GM19240 (cell line): ENCODE measurements around the gene PTTG2.
"Not testable (repeated sequence)": the region's sequence is repeated elsewhere in the genome, so short reads cannot be mapped to it uniquely, and the experiment has no call there.

Experiments used
- DNase-seq: peaks from one replicate; pipeline ENCODE4 v3.0.0; 2011; ENCODE audit warnings: low spot score; ENCODE audit not compliant: insufficient read length

The PTTG2 gene

GRCh38 chr4:37960098-37960497 lies at the start of gene PTTG2:
Gene PTTG2 (plus strand): TSS chr4:37960398. CDS start chr4:37960435, 37 bp downstream.
- no peak for DNase-seq

GRCh38 chr4:37914539-37914938 lies 45.7 kb upstream of the PTTG2 start:
- no peak for DNase-seq

GRCh38 chr4:37917388-37917787 lies 42.8 kb upstream of the PTTG2 start:
- DNase-seq: no peak

DNA sequence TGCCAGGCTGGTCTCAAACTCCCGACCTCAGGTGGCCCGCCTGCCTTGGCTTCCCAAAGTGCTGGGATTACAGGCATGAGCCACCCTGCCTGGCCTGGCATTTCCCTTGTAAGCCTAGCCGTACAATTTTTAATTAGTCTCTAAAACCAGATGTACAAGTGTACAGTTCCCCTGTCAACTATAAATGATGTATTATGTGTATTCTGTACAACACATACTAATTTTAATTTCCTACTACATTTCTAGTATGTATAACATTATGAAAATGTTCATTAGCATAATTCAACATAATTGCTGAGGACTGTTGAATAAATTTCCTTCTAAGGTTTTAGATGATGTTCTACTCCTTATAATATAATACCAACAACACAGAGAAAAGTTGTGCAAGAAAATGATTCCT lies 41.5 kb upstream of the PTTG2 start:
- no peak for DNase-seq

DNA sequence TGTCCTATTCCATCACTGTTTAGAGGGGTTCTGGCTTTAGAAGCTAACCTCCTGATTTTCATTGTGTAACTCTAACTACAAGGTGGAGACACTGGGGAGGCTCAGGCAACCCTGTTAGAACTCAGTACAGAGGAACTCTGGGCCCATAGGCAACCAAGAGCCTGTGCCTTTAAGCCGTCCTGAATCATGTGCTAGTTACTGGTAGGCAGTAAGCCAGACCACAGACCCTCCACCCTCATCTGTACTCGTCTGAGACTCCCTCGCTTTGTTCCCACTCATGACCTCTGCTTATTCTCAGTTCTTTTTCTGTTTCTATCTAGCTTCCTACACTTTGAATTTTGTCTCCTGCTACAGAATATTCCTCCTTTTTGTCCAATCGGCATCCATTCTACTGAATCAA lies 37.9 kb upstream of the PTTG2 start:
- no peak for DNase-seq

DNA sequence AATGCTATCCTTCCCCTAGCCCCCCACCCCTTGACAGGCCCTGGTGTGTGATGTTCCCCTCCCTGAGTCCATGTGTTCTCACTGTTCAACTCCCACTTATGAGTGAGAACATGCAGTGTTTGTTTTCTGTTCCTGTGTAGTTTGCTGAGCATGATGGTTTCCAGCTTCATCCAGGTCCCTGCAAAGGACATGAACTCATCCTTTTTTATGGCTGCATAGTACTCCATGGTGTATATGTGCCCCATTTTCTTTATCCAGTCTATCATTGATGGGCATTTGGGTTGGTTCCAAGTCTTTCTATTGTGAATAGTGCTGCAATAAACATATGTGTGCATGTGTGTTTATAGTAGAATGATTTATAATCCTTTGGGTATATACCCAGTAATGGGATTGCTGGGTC lies 37.1 kb upstream of the PTTG2 start:
- DNase-seq: not testable (repeated sequence)

GRCh38 chr4:37924946-37925345 lies 35.3 kb upstream of the PTTG2 start:
- no peak for DNase-seq

- no peak for DNase-seq
Observed at GRCh38 chr4:37927434-37927833, 32.8 kb upstream of the PTTG2 start.

GRCh38 chr4:37928426-37929416 lies 31.5 kb upstream of the PTTG2 start:
- DNase-seq: no peak

DNA sequence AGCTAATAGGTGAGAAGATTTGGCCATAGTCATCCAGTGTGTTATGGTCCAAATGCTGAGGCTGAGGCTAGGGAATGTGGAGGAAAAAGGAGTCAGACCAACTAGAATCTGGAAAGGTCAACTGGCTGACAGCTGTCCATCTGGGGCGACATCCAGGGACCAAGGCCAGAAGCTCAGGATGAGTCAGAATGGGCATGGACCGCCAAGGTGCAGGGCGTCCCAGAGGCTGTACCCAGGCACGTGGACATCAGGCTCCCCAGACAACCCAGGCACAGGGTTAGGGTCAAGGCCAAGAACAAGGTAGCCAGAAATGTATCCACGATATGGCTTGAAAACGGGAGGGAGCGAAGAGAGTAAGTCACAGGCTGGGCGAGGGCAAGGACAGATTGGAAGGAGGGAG lies 26.1 kb upstream of the PTTG2 start:
- DNase-seq: no peak

DNA sequence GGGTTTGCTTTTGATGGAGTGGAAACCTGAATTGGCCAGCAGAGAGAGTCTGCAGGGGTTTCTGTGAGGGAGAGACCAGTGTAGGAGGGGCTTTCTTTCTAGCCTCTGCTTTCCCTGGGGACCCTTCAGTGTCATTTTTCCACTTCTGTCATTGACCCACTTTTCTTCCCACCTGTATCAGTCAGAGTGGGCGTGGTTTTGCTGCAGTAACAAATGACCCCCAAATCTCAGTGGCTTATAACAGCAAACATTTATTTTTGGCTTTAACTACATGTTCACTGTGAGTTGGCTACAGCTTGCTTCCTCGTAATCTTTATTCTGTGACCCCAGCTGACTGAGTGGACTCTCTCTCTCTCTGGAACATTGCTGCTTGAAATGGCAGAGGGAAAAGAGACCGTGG lies 25.6 kb upstream of the PTTG2 start:
- DNase-seq: no peak

GRCh38 chr4:37935026-37935425 lies 25.2 kb upstream of the PTTG2 start:
- no peak for DNase-seq

- no peak for DNase-seq
Observed at GRCh38 chr4:37936889-37937498, 23.2 kb upstream of the PTTG2 start.

DNA sequence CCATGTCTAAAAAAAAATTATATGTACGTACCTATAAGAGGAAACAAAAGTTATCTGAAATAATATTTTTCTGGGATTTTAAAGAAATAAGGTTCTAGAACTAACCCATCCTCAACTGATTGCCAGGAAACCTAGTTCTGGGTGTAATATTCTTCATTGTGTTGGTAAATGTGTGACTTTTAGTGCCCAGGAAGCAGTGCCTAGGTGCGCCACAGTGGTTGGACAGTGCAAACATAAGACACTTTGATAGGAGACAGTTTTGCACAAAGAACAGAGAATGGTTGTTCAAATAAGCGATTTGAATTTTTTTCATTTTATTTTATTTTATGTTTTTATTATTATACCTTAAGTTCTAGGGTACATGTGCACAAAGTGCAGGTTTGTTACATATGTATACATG lies 22.0 kb upstream of the PTTG2 start:
- DNase-seq: no peak

DNA sequence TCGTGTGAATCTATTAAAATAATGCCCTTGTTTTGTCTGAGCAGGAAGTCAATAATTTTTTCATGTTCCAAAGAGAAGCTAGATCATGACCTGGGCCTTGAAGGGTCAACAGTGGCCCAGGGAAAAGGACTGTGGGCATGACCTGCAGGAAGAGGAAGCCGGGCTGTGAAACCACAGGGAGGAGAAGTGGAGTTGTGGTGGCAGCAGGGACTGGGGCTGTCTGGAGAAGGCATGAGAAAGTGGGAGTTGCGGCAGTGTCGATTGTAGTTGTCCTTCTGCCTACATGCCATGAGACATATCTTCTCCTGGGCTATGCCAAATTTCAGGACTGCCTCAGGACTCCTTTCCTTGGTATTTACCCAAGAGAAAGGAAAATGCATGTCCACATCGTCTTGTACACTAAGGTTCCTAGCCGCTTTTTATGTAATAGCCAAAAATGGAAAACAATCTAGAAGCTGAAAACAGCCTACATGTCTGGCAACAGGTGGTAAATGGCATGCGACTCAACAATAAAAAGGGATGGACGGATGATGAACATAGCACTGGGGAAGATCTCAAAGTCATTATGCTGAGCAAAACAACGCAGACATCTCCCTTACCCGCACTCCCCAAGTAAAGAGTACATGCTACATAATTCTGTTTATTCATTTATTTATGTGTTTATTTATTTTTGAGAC lies 13.6 kb upstream of the PTTG2 start:
- no peak for DNase-seq

GRCh38 chr4:37948542-37948941 lies 11.7 kb upstream of the PTTG2 start:
- no peak for DNase-seq

DNA sequence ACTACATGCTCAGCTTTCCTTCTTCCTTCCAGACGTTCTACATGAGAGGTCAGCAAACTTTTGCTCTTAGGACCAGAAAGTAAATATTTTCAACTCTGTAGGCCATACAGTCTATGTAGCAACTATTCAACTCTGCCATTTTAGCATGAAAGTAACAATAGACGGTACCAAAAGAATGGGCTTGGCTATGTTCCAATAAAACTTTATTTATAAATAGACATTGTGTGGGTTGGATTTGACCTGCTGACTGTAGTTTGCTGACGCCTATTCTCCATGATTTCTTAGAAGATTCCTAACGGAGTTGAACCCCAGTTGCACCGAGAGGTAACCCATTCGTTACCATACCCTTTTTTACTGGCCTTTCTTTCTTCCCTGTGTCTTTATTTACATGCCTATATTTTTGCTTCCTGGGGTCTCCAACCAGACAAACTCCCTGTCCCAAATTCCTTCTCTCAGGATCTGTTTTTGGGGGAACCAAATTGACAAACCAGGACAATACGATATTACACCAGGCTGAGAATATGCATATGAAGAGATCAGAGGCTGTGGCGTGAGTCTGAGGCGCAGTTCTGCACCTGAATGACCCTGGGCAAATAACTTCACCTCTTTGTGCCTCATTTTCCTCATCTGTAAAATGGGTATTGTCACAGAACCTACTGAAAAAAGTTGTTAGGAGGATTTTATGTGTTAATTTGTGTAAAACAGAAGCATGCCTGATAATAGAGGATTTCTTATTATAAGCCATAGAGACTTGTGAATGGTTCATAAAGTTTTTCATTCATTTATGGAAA lies 10.4 kb upstream of the PTTG2 start:
- no peak for DNase-seq

GRCh38 chr4:37951461-37952352 lies 8.5 kb upstream of the PTTG2 start:
- DNase-seq: no peak

DNA sequence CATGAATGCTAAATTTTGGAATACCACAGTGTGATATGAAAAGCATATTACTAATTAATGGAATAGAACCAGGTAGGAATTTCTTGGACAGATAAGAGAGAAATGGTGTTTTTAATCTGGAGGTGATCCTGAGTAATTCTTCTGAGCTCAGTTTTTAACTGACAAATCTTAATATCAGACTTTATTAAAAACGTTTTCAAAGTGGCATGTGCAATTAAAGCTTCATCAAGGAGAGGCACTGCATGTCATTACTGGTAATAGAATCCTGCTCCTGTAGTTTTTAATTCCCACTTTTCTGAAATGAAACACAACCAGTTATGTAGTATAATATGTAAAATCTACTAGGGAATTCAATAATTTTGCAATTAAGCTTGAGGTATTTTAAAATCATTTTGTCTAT lies 7.0 kb upstream of the PTTG2 start:
- no peak for DNase-seq

DNA sequence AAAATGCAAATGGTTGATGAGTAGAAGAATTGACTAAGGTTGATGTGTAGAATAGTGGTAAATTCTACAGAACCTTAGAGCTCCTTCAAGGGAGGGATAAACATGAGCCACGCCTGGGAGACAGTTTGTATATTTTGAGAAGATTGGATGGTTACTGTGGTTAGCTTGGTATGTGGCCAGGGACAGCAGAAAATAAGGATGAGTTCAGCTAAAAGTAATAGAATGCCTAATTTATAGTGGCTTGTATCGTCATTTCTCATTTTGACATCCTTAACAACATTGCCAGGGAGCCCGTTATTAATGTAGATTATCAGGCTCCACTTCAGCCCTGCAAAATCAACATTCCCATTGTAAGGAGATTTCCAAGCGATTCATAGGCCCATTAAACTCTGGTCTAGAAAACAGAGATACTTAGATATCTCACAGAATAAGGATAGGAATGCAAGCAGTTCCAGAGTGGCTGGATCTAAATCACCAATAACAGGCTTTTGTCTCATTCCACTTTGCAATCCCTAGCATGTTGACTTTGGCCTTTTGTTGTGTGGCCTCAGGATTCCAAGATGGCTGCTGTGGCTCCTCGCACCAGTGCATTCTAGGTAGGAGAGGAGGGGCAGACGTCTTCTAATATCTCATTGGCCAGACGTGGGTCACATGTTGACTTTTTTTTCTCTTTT lies 6.4 kb upstream of the PTTG2 start:
- no peak for DNase-seq
